Panc1 (cell line): ENCODE results near the gene CACNA1I. TPM values are rescaled to one million over a fixed set of nuclear protein-coding genes. Genes with fewer than 3 reads are reported as not detected.

Experiments
- ATAC-seq: fragments of 200-7000 bp; cut with Tn5 transposase; 2 replicates; pipeline ENCODE4 v1.9.1; 2020; ENCODE audit warnings: mild to moderate bottlenecking, moderate library complexity
- BruUV-seq: library from RNA; stranded (reverse); fragments of 400-500 nt; replicated peaks from 2 replicates; lab custom pipeline; 2021; lab: Mats Ljungman, UMichigan
- CTCF ChIA-PET: fragments of 300-600 bp; sonication (Branson Sonifier 250); formaldehyde crosslinking; loops from one replicate; lab custom pipeline; 2022; ENCODE audit warnings: antibody characterized with exemption; lab: Charles Lee
- POLR2A ChIA-PET: fragments of 300-600 bp; sonication (Branson Sonifier 250); formaldehyde crosslinking; loops from one replicate; lab custom pipeline; 2022; ENCODE audit warnings: antibody characterized with exemption; lab: Charles Lee
- DNase-seq: peaks from one replicate; pipeline ENCODE4 v3.0.0-alpha.2; 2010; ENCODE audit warnings: low read depth, low spot score
- H3K27ac ChIP-seq: 2 replicates; pipeline ENCODE4 v1.5.1; 2011; ENCODE audit warnings: mild to moderate bottlenecking, low read length, inconsistent platforms
- H3K27me3 ChIP-seq: fragments of 200-500 bp; sonication (Bioruptor generic); 2 replicates; pipeline ENCODE4 v1.6.0; 2014; ENCODE audit warnings: low read length, inconsistent platforms; ENCODE audit not compliant: control insufficient read depth, insufficient read depth
- H3K36me3 ChIP-seq: fragments of 200-500 bp; sonication (Bioruptor generic); 2 replicates; pipeline ENCODE4 v1.5.1; 2014; ENCODE audit warnings: inconsistent platforms, mild to moderate bottlenecking, low read length, moderate library complexity; ENCODE audit not compliant: control insufficient read depth, insufficient read depth
- H3K4me1 ChIP-seq: 2 replicates; pipeline ENCODE4 v1.5.1; 2011; ENCODE audit warnings: inconsistent platforms, mild to moderate bottlenecking, low read length, moderate library complexity; ENCODE audit not compliant: control insufficient read depth, insufficient read depth
- H3K4me3 ChIP-seq, 2 experiments: 2 replicates each; pipeline ENCODE4 v1.5.1; 2011 to 2012; ENCODE audit warnings: low read depth in 2 of 2, low read length in 2 of 2, mild to moderate bottlenecking in 2 of 2, inconsistent platforms in 1 of 2, moderate library complexity in 1 of 2
- H3K9me3 ChIP-seq: fragments of 200-500 bp; sonication (Bioruptor generic); 2 replicates; pipeline ENCODE4 v1.5.1; 2014; ENCODE audit warnings: low read depth, mild to moderate bottlenecking, inconsistent platforms, low read length, moderate library complexity; ENCODE audit not compliant: control insufficient read depth, insufficient read depth
- POLR2AphosphoS5 ChIP-seq: IDR thresholded peaks from 2 replicates; pipeline ENCODE4 v1.6.1; 2012; ENCODE audit warnings: mild to moderate bottlenecking, low read depth, low read length, moderate library complexity
- SIN3A ChIP-seq: IDR thresholded peaks from 2 replicates; pipeline ENCODE4 v1.6.1; 2012; ENCODE audit warnings: low read depth, mild to moderate bottlenecking, low read length, moderate library complexity, borderline replicate concordance; ENCODE audit not compliant: insufficient read depth
- TCF7L2 ChIP-seq: IDR thresholded peaks from 2 replicates; pipeline ENCODE4 v1.6.1; 2011; ENCODE audit warnings: mild to moderate bottlenecking, low read depth, low read length, inconsistent platforms
- in situ Hi-C: cut with HindIII; loops from 2 replicates; pipeline ENCODE4 v1.10.0; 2016; ENCODE audit warnings: low sequenced_read_pairs, low pct_unique_long_range_greater_than_20kb
- intact Hi-C: fragments of 100-400 bp; cut with micrococcal nuclease; formaldehyde crosslinking; loops from one replicate; pipeline ENCODE4 v1.10.0; 2022; ENCODE audit not compliant: unreplicated experiment
- total RNA-seq: library from RNA; stranded (reverse); gene quantifications from one replicate; pipeline ENCODE4 v1.2.1, GENCODE V29; 2021; ENCODE audit not compliant: unreplicated experiment
- TF ChIP-seq, protein P1 (sequence below): fragments of 450-650 bp; IDR thresholded peaks from 2 replicates; pipeline ENCODE4 v1.5.1; 2017; ENCODE audit warnings: mild to moderate bottlenecking
- TF ChIP-seq, protein P2 (sequence below), 2 experiments: IDR thresholded peaks; 2 replicates each; pipeline ENCODE4 v1.6.1; 2011 to 2012; ENCODE audit warnings: low read depth in 2 of 2, control low read depth in 1 of 2, low read length in 1 of 2, mild to moderate bottlenecking in 1 of 2, moderate library complexity in 1 of 2; ENCODE audit not compliant: insufficient read depth in 1 of 2

Gene CACNA1I
- total RNA-seq, 1 experiment from 2014 or later: 0.23 TPM

DNA sequence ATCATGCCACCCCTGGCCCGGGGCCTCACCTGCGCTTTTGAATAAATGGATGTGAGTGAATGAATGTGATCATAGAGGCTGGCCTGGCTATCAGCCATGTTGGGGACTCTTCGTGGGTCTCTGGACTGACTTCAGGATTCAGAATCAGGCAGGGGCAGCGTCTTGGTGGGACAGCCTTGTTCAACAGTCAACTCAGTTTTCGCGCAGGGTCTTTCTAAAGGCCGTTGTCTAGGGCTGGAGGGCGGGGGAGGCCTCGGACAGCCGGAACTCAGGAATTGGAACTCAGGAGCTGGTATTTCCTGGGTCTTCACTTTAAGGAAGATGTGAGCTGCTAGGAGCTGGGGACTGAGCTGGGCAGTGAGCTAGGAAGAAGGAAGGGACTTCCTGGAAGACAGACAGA, 146.0 kb downstream of the CACNA1I start:
- Histone ChIP-seq H3K9me3 (no peaks in the 10 kb centered on the region), H3K4me3 (no peak overlapping the region), H3K36me3 (no peaks in the 10 kb centered on the region), H3K4me1 (no peaks in the 10 kb centered on the region), H3K27ac (no peak overlapping the region), H3K27me3 (no peaks in the 10 kb centered on the region)
- ATAC-seq: no peak
- no peak for DNase-seq
- TF ChIP-seq SIN3A: no peak
- TF ChIP-seq, protein P1, sequence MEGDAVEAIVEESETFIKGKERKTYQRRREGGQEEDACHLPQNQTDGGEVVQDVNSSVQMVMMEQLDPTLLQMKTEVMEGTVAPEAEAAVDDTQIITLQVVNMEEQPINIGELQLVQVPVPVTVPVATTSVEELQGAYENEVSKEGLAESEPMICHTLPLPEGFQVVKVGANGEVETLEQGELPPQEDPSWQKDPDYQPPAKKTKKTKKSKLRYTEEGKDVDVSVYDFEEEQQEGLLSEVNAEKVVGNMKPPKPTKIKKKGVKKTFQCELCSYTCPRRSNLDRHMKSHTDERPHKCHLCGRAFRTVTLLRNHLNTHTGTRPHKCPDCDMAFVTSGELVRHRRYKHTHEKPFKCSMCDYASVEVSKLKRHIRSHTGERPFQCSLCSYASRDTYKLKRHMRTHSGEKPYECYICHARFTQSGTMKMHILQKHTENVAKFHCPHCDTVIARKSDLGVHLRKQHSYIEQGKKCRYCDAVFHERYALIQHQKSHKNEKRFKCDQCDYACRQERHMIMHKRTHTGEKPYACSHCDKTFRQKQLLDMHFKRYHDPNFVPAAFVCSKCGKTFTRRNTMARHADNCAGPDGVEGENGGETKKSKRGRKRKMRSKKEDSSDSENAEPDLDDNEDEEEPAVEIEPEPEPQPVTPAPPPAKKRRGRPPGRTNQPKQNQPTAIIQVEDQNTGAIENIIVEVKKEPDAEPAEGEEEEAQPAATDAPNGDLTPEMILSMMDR: no peak
- no peak for TF ChIP-seq TCF7L2
- no peak for TF ChIP-seq POLR2AphosphoS5
- ChIA-PET CTCF (no interaction called here), POLR2A (no interaction called here)
- in situ Hi-C loops: no loop called here
- intact Hi-C loops: no loop called here
- BruUV-seq: no TSS peak

GRCh38 chr22:39717099-39717498, 146.5 kb downstream of the CACNA1I start:
- Histone ChIP-seq H3K4me3 (no peak overlapping the region), H3K27me3 (no peaks in the 10 kb centered on the region), H3K9me3 (no peaks in the 10 kb centered on the region), H3K36me3 (no peaks in the 10 kb centered on the region), H3K4me1 (no peaks in the 10 kb centered on the region), H3K27ac (no peak overlapping the region)
- TF ChIP-seq POLR2AphosphoS5 (no peak), SIN3A (no peak)
- TF ChIP-seq, protein P1: no peak
- ATAC-seq (no peak), DNase-seq (no peak)
- ChIA-PET CTCF (no interaction called here), POLR2A (no interaction called here)
- BruUV-seq: no TSS peak
- intact Hi-C loops (no loop called here), in situ Hi-C loops (no loop called here)

GRCh38 chr22:39718206-39718605, 147.7 kb downstream of the CACNA1I start:
- POLR2A ChIA-PET: no interaction called here
- DNase-seq: no peak
- in situ Hi-C loops: no loop called here
- H3K9me3 ChIP-seq: no peaks in the 10 kb centered on the region
- no TSS peak for BruUV-seq
- H3K4me3 ChIP-seq: no peak overlapping the region
- no peak for ATAC-seq
- no peaks in the 10 kb centered on the region for H3K27me3 ChIP-seq
- intact Hi-C loops: no loop called here
- no peak overlapping the region for H3K27ac ChIP-seq
- no peaks in the 10 kb centered on the region for H3K4me1 ChIP-seq
- TF ChIP-seq SIN3A (no peak), POLR2AphosphoS5 (no peak), TCF7L2 (no peak)
- TF ChIP-seq, protein P2, sequence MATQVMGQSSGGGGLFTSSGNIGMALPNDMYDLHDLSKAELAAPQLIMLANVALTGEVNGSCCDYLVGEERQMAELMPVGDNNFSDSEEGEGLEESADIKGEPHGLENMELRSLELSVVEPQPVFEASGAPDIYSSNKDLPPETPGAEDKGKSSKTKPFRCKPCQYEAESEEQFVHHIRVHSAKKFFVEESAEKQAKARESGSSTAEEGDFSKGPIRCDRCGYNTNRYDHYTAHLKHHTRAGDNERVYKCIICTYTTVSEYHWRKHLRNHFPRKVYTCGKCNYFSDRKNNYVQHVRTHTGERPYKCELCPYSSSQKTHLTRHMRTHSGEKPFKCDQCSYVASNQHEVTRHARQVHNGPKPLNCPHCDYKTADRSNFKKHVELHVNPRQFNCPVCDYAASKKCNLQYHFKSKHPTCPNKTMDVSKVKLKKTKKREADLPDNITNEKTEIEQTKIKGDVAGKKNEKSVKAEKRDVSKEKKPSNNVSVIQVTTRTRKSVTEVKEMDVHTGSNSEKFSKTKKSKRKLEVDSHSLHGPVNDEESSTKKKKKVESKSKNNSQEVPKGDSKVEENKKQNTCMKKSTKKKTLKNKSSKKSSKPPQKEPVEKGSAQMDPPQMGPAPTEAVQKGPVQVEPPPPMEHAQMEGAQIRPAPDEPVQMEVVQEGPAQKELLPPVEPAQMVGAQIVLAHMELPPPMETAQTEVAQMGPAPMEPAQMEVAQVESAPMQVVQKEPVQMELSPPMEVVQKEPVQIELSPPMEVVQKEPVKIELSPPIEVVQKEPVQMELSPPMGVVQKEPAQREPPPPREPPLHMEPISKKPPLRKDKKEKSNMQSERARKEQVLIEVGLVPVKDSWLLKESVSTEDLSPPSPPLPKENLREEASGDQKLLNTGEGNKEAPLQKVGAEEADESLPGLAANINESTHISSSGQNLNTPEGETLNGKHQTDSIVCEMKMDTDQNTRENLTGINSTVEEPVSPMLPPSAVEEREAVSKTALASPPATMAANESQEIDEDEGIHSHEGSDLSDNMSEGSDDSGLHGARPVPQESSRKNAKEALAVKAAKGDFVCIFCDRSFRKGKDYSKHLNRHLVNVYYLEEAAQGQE (IDR thresholded peaks at IDR 0.05; ENCODE audit: insufficient read depth in 1 of 2, low read depth in 2 of 2, low read length in 1 of 2): no peak
- TF ChIP-seq, protein P1: no peak
- CTCF ChIA-PET: no interaction called here
- H3K36me3 ChIP-seq: no peaks in the 10 kb centered on the region
